Melanocyte of skin (primary cell): Measurements from ENCODE around the gene POU5F1. TPM values are rescaled to one million over a fixed set of nuclear protein-coding genes. Genes with fewer than 3 reads are reported as not detected.

Source experiments
- small RNA-seq, 2 donors: library from RNA; depleted of rRNA; stranded (forward); fragments of <200 nt; gene quantifications; one replicate each; pipeline ENCODE3, GENCODE V24; 2012
- total RNA-seq, 2 donors: library from RNA; depleted of rRNA; stranded (reverse); fragments of >200 nt; gene quantifications; 2 replicates each; pipeline ENCODE4 v1.2.3, GENCODE V29; 2012

The POU5F1 gene
- not detected for total RNA-seq

DNA sequence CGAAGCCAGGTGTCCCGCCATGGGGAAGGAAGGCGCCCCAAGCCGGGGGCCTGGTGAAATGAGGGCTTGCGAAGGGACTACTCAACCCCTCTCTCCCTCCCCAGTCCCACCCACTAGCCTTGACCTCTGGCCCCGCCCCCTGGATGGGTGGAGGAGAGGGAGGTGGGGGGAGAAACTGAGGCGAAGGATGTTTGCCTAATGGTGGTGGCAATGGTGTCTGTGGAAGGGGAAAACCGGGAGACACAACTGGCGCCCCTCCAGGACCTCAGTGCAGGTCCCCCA, at the start of gene POU5F1:
Gene POU5F1 (minus strand): TSS at position 83 of the 282 bp plus-strand sequence. CDS start 62 bp downstream, at position 21.

GRCh38 chr6:31158140-31158862, 12.2 kb downstream of the POU5F1 start, which contains the start of gene TCF19:
Gene TCF19 (plus strand): TSS chr6:31158589. CDS start chr6:31159470, 881 bp downstream.

DNA sequence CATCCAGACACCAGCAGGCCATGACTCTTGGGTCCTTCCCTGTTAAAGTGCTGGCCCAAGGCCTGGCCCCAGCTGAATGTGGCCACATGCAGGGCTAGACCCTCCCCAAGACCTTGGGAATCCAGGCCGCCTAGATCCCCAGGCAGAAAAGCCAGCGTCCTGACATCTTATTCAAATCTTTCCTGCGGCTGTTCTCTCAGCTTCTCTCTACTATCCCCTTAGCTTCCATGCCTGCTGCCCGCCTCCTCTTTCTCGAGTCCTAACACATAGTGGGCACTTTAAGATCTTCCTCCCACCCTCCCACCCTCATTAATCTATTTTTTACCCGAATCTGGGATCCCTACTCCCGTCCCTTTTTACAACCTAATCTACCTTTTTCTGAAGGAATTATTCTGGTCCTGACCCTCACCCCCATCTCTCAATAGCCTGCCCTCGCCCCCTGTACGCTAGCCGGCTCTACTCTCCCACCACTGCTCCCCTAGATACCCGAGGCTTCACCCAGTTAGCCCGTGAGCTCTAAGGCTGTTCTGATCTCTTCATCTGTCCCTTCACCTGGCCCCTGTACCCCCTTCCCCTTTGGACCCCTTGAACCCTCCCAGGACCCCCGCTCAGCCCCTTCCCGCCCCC, 12.9 kb downstream of the POU5F1 start, which contains the start of gene CCHCR1:
Gene CCHCR1 (minus strand): TSS at position 290 of the 627 bp plus-strand sequence. CDS start 202 bp downstream, at position 88.

GRCh38 chr6:31138982-31139381, 31.5 kb downstream of the POU5F1 start, which contains the start of gene PSORS1C2:
Gene PSORS1C2 (minus strand): TSS chr6:31139066. CDS start chr6:31139026, 40 bp downstream.

GRCh38 chr6:31120151-31120915, 50.1 kb downstream of the POU5F1 start, which contains the start of gene CDSN:
Gene CDSN (minus strand): TSS chr6:31120446. CDS start chr6:31120419, 27 bp downstream.

GRCh38 chr6:31114541-31114878, 56.0 kb downstream of the POU5F1 start, which contains the start of gene PSORS1C1:
Gene PSORS1C1 (plus strand): TSS chr6:31114800. CDS start chr6:31129633, 14,833 bp downstream.

Small RNA genes lying within 50 kb of the gene (small RNA-seq; reads per million reads assigned to genes)
- gene POLR2LP1: 0 reads per million in 2 donors

Other genes with a start within 250 kb of the POU5F1 start
- not detected for gene SFTA2, start 238.5 kb downstream of the POU5F1 start, total RNA-seq
- not detected for gene MUCL3, start 229.7 kb downstream of the POU5F1 start, total RNA-seq
- gene MUC21, start 187.0 kb downstream of the POU5F1 start, total RNA-seq: not detected
- not detected for gene MUC22, start 160.2 kb downstream of the POU5F1 start, total RNA-seq
- not detected for gene C6orf15, start 58.1 kb downstream of the POU5F1 start, total RNA-seq
- gene PSORS1C1, start 55.9 kb downstream of the POU5F1 start, total RNA-seq: under 1 TPM; under 0.01 to 0.67 TPM
- gene CDSN, start 50.2 kb downstream of the POU5F1 start, total RNA-seq: under 1 TPM in 1 of 2 donors, not detected in 1; under 0.01 TPM
- not detected for gene PSORS1C2, start 31.6 kb downstream of the POU5F1 start, total RNA-seq
- gene CCHCR1, start 12.9 kb downstream of the POU5F1 start, total RNA-seq: 10 to 100 TPM; 10.7 to 16.7 TPM
- gene TCF19, start 12.1 kb downstream of the POU5F1 start, total RNA-seq: 10 to 100 TPM; 15.5 to 23.6 TPM
- 1,000 to 10,000 TPM; 1,046 to 1,054 TPM for gene HLA-C, start 101.4 kb upstream of the POU5F1 start, total RNA-seq
- 1,000 to 10,000 TPM in 1 of 2 donors, 100 to 1,000 TPM in 1; 667 to 1,189 TPM for gene HLA-B, start 186.5 kb upstream of the POU5F1 start, total RNA-seq
- gene MICA, start 232.9 kb upstream of the POU5F1 start, total RNA-seq: 10 to 100 TPM; 52.0 to 60.6 TPM